ENCODE measurements around the gene DSTYK. TPM values are rescaled to one million over a fixed set of nuclear protein-coding genes. Genes with fewer than 3 reads are reported as not detected.

The DSTYK gene
- total RNA-seq, 1 donor from 2014 or later, result 18.3 TPM

Other genes with a start within 250 kb of the DSTYK start
- gene CNTN2, start 168.5 kb downstream of the DSTYK start, total RNA-seq, result 17.5 TPM
- 3.3 TPM for gene TMEM81, start 127.2 kb downstream of the DSTYK start, total RNA-seq
- gene RBBP5, start 89.7 kb downstream of the DSTYK start, total RNA-seq, result 23.2 TPM
- gene TMCC2, start 16.2 kb upstream of the DSTYK start, total RNA-seq, result 33.0 TPM
- 0.41 TPM for gene NUAK2, start 110.0 kb upstream of the DSTYK start, total RNA-seq
- gene KLHDC8A, start 145.2 kb upstream of the DSTYK start, total RNA-seq, result 16.7 TPM
- 2.4 TPM for gene LEMD1, start 210.4 kb upstream of the DSTYK start, total RNA-seq
- gene BLACAT1, start 244.3 kb upstream of the DSTYK start, total RNA-seq, result 0.41 TPM

Measured in frontal cortex (tissue), 1 donor.